GM19463 (cell line): Measurements from ENCODE around the gene TAF9.
"Not testable (repeated sequence)": the region's sequence is repeated elsewhere in the genome, so short reads cannot be mapped to it uniquely, and the experiment has no call there.

Source experiments
- ATAC-seq: cut with Tn5 transposase; IDR thresholded peaks from one replicate; pipeline ENCODE4 v1.9.1; 2021; ENCODE audit warnings: mild to moderate bottlenecking, moderate library complexity; ENCODE audit not compliant: unreplicated experiment

TAF9 gene

GRCh38 chr5:69369340-69370121 lies at the start of gene TAF9, which contains the start of the genes AK6 and RAD17:
TSS of gene TAF9 (minus strand) at chr5:69369520. CDS start at chr5:69365737, 3,783 bp downstream.
TSS of gene AK6 (minus strand) at chr5:69369520. CDS start at chr5:69369490, 30 bp downstream.
TSS of gene RAD17 (plus strand) at chr5:69369818. CDS start at chr5:69372209, 2,391 bp downstream.
- peak; percentile 91 for ATAC-seq

GRCh38 chr5:69418554-69418953 lies 49.2 kb upstream of the TAF9 start:
- no peak for ATAC-seq

GRCh38 chr5:69416699-69417098 lies 47.4 kb upstream of the TAF9 start:
- no peak for ATAC-seq

- ATAC-seq = no peak
Measured at GRCh38 chr5:69416180-69416579, 46.9 kb upstream of the TAF9 start.

GRCh38 chr5:69415584-69415958 lies 46.3 kb upstream of the TAF9 start:
- ATAC-seq = no peak

- ATAC-seq = peak; percentile 87
Measured at GRCh38 chr5:69414885-69415583, 45.7 kb upstream of the TAF9 start, which contains the start of gene MARVELD2. TSS of gene MARVELD2 (plus strand) at chr5:69415116. CDS start at chr5:69419386, 4,270 bp downstream.

GRCh38 chr5:69404659-69405330 lies 35.5 kb upstream of the TAF9 start:
- ATAC-seq = no peak

GRCh38 chr5:69378376-69378775 lies 9.1 kb upstream of the TAF9 start:
- no peak for ATAC-seq

GRCh38 chr5:69374911-69375446 lies 5.7 kb upstream of the TAF9 start:
- peak; percentile 79 for ATAC-seq

- no peak for ATAC-seq
Measured at GRCh38 chr5:69372394-69372793, 3.1 kb upstream of the TAF9 start.

- ATAC-seq = not testable (repeated sequence)
Measured at GRCh38 chr5:69370335-69370734, 1.0 kb upstream of the TAF9 start.

GRCh38 chr5:69368458-69369339 lies 621 bp downstream of the TAF9 start:
- peak; percentile 24 for ATAC-seq

GRCh38 chr5:69367697-69368279 lies 1.5 kb downstream of the TAF9 start:
- ATAC-seq = no peak

GRCh38 chr5:69364850-69365249 lies 4.5 kb downstream of the TAF9 start:
- no peak for ATAC-seq

GRCh38 chr5:69364414-69364813 lies 4.9 kb downstream of the TAF9 start:
- ATAC-seq = no peak

- no peak for ATAC-seq
Measured at GRCh38 chr5:69360442-69360841, 8.9 kb downstream of the TAF9 start.

- ATAC-seq = no peak
Measured at GRCh38 chr5:69359699-69360098, 9.6 kb downstream of the TAF9 start.

GRCh38 chr5:69350664-69351063 lies 18.7 kb downstream of the TAF9 start:
- ATAC-seq = no peak

GRCh38 chr5:69343083-69343482 lies 26.2 kb downstream of the TAF9 start:
- no peak for ATAC-seq
